Small intestine (tissue), 7 donors: ENCODE data around the gene TRPV2. TPM values are rescaled to one million over a fixed set of nuclear protein-coding genes. Genes with fewer than 3 reads are reported as not detected.

Experiments
- DNase-seq, 2 donors: peaks; one replicate each; pipeline versions ENCODE4 v3.0.0 to v3.0.0-alpha.2; 2013
- FAIRE-seq: peaks from 2 replicates; lab custom pipeline; 2012; peaks lifted over from hg19 to GRCh38; lab: Jason Lieb, UNC
- H3K27ac ChIP-seq, 3 donors: one replicate each; pipeline ENCODE4 v1.5.1; 2013; ENCODE audit warnings: low read length in 2 of 3, mild to moderate bottlenecking in 2 of 3, control low read depth in 1 of 3, inconsistent platforms in 1 of 3, low read depth in 1 of 3, moderate library complexity in 1 of 3
- H3K27me3 ChIP-seq, 3 donors: one replicate each; pipeline ENCODE4 v1.6.1; 2013; ENCODE audit warnings: low read length in 3 of 3, inconsistent platforms in 1 of 3; ENCODE audit not compliant: control insufficient read depth in 3 of 3, insufficient read depth in 3 of 3
- H3K36me3 ChIP-seq, 3 donors: one replicate each; pipeline ENCODE4 v1.6.1; 2013; ENCODE audit warnings: low read length in 3 of 3, inconsistent platforms in 1 of 3, low read depth in 1 of 3, mild to moderate bottlenecking in 1 of 3, moderate library complexity in 1 of 3; ENCODE audit not compliant: control insufficient read depth in 3 of 3, insufficient read depth in 2 of 3
- H3K4me1 ChIP-seq, 3 donors: one replicate each; pipeline ENCODE4 v1.6.1; 2013; ENCODE audit warnings: low read length in 2 of 3, inconsistent platforms in 1 of 3, low read depth in 1 of 3, mild to moderate bottlenecking in 1 of 3, moderate library complexity in 1 of 3; ENCODE audit not compliant: control insufficient read depth in 3 of 3, insufficient read depth in 2 of 3
- H3K4me3 ChIP-seq, 3 donors: one replicate each; pipeline ENCODE4 v1.5.1; 2013; ENCODE audit warnings: low read length in 3 of 3, control low read depth in 1 of 3, inconsistent platforms in 1 of 3, low read depth in 1 of 3, mild to moderate bottlenecking in 1 of 3, moderate library complexity in 1 of 3
- H3K9me3 ChIP-seq, 2 donors: one replicate each; pipeline ENCODE4 v1.6.1; 2013; ENCODE audit warnings: low read depth in 1 of 2, low read length in 1 of 2; ENCODE audit not compliant: control insufficient read depth in 2 of 2, insufficient read depth in 1 of 2
- WGBS, 3 donors: extraction: QIAGEN DNeasy Blood & Tissue Kit; methylation state at CpG; one replicate each; pipeline ENCODE4 v1.1.7; 2013; 5-methylcytosine and 5-hydroxymethylcytosine counted together
- polyA plus RNA-seq, 4 donors: library from polyadenylated mRNA; stranded (reverse) in 3 of 4; unstranded in 1 of 4; fragments of 200-250 nt in 3 of 4; fragments of 120-200 nt in 1 of 4; gene quantifications; one replicate each; pipeline versions ENCODE4 v1.2.1 to v1.2.3, GENCODE V29; 2013
- donor health status: healthy with polysubstance abuse.
- donor health status: control.
- donor health status: control.
- donor health status: Bipolar disorder and iron deficiency.
- donor health status: healthy.

Gene TRPV2
- polyA plus RNA-seq, 4 donors = 0.45 to 9.3 (median 3.3) TPM

DNA sequence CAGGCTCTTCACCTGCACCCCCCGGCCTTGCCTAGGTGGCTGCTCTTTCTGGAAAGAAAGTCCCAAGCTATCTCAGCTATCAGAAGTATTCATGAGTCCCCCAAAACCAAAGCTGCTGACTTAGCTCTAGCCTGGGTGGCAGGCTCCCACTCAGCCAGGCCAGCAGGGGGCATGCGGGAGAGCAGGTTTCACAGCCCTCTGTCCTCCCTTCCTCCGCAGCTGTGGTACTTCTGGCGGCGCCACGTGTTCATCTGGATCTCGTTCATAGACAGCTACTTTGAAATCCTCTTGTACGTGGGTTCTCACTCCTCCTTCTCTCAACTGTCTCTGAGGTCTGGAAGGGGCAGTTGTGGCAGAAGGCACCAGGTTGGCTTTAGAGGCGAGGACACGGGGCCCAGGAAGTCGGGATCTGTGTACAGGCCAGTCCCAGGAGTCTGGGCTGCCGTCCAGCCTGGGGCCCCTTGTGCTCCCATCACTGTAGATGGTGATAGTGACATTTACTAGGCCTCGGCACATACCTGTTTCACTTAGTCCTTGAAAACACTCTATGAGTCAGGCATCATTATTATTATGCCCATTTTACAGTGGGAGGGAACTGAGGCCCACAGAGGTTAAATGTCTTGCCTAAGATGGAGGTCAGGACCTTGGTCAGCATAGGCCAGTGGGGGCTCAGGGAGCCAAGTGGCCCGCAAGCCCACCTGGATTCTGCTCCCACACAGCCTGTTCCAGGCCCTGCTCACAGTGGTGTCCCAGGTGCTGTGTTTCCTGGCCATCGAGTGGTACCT, 12.9 kb downstream of the TRPV2 start:
- H3K9me3 ChIP-seq = no peaks in the 10 kb centered on the region
- H3K4me3 ChIP-seq = no peak overlapping the region
- FAIRE-seq = no peak
- no peaks in the 10 kb centered on the region for H3K27me3 ChIP-seq
- peaks cover 0 to 14% (median 4%) of the 10 kb centered on the region in 3 donors for H3K36me3 ChIP-seq
- peaks cover 0 to 4% (median 0%) of the 10 kb centered on the region in 3 donors for H3K4me1 ChIP-seq
- 39 to 60% (median 51%) methylated on average over 15 of the region's 15 CpGs for WGBS, 3 donors
- peak; percentile 73 to 74 for DNase-seq
- H3K27ac ChIP-seq = no peak overlapping the region

DNA sequence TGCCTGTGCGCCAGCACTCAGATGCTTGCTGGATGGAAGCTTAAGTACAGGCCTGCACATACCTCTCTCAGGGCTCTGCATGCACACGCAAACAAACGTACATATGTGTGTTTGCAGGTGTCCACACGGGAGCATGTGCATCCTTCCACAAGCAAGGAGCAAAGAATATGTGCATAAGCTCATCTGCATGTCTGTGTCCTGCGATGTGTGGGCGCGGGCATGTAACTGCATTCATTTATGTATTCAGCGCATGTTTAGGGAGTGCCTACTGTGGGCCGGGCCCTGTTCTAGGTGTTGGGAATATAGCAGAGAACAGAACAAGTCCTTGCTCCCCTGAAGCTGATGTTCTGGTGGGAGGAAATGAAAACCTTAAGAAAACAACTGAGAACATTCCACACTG, 13.7 kb downstream of the TRPV2 start:
- no peak for FAIRE-seq
- H3K27ac ChIP-seq = no peak overlapping the region
- H3K27me3 ChIP-seq = no peaks in the 10 kb centered on the region
- no peak for DNase-seq
- H3K9me3 ChIP-seq = no peaks in the 10 kb centered on the region
- peaks cover 0 to 14% (median 2%) of the 10 kb centered on the region in 3 donors for H3K36me3 ChIP-seq
- WGBS, 3 donors = 94 to 96% (median 95%) methylated on average over 9 of the region's 9 CpGs
- peaks cover 0 to 4% (median 0%) of the 10 kb centered on the region in 3 donors for H3K4me1 ChIP-seq
- H3K4me3 ChIP-seq = no peak overlapping the region

DNA sequence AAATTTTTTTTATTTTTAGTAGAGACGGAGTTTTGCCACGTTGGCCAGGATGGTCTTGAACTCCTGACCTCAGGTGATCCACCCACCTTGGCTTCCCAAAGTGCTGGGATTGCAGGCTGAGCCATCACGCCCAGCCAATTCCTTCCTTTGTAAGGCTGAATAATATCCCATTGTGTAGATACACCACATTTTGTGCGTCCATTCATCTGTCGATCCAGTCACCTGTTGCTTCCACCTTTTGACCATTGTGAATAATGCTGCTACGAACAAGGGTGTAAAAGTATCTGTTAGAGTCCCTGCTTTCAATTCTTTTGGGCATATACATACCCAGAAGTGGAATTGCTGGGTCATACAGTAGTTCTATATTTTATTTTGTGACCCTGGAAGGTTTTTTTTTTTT, 15.3 kb downstream of the TRPV2 start:
- Histone ChIP-seq H3K9me3 (no peaks in the 10 kb centered on the region), H3K27ac (no peak overlapping the region), H3K4me1 (peaks cover 0 to 4% (median 0%) of the 10 kb centered on the region in 3 donors), H3K4me3 (no peak overlapping the region), H3K36me3 (peaks cover 0 to 14% (median 2%) of the 10 kb centered on the region in 3 donors), H3K27me3 (no peaks in the 10 kb centered on the region)
- DNase-seq (no peak), FAIRE-seq (no peak)
- 67 to 87% (median 68%) methylated on average over 6 of the region's 6 CpGs for WGBS, 3 donors

DNA sequence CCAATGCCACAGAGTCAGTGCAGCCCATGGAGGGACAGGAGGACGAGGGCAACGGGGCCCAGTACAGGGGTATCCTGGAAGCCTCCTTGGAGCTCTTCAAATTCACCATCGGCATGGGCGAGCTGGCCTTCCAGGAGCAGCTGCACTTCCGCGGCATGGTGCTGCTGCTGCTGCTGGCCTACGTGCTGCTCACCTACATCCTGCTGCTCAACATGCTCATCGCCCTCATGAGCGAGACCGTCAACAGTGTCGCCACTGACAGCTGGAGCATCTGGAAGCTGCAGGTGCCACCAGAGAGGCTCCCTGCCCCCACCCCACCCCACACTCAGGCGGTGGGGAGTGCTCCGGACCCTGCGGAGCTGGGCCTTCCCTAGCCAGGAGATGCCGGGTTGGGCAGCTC, 16.6 kb downstream of the TRPV2 start:
- FAIRE-seq = no peak
- 92 to 97% (median 96%) methylated on average over 15 of the region's 15 CpGs for WGBS, 3 donors

DNA sequence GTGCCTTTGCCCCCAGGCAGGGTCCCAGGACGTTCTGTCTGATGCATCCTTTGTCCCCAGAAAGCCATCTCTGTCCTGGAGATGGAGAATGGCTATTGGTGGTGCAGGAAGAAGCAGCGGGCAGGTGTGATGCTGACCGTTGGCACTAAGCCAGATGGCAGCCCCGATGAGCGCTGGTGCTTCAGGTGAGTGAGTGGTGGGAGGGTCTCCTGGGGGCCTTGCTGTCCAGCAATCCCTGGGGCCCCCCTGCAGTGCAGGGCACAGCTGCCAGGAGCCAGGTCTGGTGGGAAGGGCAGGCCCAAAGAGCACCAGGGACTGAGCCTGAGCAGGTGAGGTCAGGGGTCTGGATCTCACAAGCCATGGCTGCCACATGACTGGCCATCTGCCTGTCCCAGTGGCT, 18.1 kb downstream of the TRPV2 start:
- DNase-seq = no peak
- no peaks in the 10 kb centered on the region for H3K9me3 ChIP-seq
- H3K4me1 ChIP-seq = peaks cover 0 to 7% (median 0%) of the 10 kb centered on the region in 3 donors
- H3K27me3 ChIP-seq = no peaks in the 10 kb centered on the region
- no peak overlapping the region for H3K27ac ChIP-seq
- FAIRE-seq = no peak
- H3K36me3 ChIP-seq = no peaks in the 10 kb centered on the region
- 70 to 87% (median 77%) methylated on average over 5 of the region's 5 CpGs for WGBS, 3 donors
- no peak overlapping the region for H3K4me3 ChIP-seq

More for the DNA sequence above, 16.6 kb downstream of the TRPV2 start:
- H3K27me3 ChIP-seq = no peaks in the 10 kb centered on the region
- H3K4me1 ChIP-seq = peaks cover 0 to 4% (median 0%) of the 10 kb centered on the region in 3 donors
- DNase-seq = no peak
- H3K9me3 ChIP-seq = no peaks in the 10 kb centered on the region
- no peak overlapping the region for H3K27ac ChIP-seq
- H3K36me3 ChIP-seq = peaks cover 0 to 8% (median 2%) of the 10 kb centered on the region in 3 donors
- H3K4me3 ChIP-seq = no peak overlapping the region

DNA sequence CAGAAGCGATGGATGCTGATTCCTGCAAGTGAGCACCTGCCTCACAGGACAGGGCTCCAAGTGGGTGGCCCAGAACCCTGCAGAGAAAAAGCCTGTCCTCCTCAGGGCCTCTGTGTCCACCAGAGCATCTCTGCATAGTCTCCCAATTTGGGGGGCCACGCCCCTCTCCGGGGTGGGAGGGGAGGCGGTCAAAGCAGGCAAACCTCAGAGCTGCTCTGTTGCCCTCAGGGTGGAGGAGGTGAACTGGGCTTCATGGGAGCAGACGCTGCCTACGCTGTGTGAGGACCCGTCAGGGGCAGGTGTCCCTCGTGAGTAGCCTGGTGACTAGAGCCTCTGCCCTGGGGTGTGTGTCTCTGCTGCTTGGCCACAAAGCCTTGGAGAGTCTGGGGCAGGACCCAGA, 19.3 kb downstream of the TRPV2 start:
- Histone ChIP-seq H3K36me3 (no peaks in the 10 kb centered on the region), H3K9me3 (no peaks in the 10 kb centered on the region), H3K4me3 (no peak overlapping the region), H3K27me3 (no peaks in the 10 kb centered on the region), H3K4me1 (peaks cover 0 to 6% (median 0%) of the 10 kb centered on the region in 3 donors), H3K27ac (no peak overlapping the region)
- 65 to 75% (median 71%) methylated on average over 8 of the region's 8 CpGs for WGBS, 3 donors
- FAIRE-seq = no peak
- no peak for DNase-seq

DNA sequence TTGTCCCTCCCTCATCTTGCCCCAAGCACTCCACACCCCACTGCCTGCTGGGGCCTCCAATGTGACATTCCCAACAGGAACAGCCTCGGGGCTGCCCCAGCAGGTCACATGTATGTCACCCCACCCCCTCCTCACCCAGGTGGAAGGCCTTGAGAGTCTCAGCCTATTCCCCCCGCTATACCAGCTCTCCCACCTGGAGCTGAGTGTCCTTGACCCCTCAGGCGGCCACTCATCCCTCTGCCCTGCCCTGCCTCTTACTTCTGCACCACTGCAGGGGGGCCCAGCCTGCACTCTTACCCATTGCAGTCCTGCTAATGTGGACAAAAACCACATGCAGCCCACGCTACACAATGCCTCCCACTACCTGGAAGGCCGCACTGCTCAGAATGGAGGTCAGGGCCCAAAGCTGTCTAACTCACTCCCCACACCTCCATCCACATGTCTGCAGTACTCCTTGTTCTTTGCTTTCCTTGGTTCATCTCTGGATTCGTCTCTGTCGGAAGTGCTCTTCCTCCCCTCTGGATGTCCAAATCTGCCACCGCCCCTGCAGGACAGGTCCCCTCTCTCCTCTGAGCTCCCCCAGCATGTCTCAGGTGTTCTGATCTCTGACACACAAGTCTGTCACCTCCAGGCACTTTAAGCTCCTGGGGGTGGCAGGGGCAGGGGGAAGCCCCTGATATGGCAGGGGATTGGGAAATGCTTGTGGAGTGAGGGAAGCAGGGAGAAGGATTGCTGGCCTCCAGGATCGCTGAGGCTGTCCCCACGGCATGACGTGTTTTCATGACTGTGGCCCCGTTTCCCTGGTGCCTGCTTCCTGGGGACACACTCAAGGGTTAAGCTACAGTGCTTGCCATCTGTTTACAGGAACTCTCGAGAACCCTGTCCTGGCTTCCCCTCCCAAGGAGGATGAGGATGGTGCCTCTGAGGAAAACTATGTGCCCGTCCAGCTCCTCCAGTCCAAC, 20.8 kb downstream of the TRPV2 start:
- DNase-seq = no peak
- H3K4me1 ChIP-seq = peaks cover 0 to 10% (median 1%) of the 10 kb centered on the region in 3 donors
- no peak overlapping the region for H3K4me3 ChIP-seq
- 70 to 77% (median 75%) methylated on average over 14 of the region's 14 CpGs for WGBS, 3 donors
- FAIRE-seq = no peak
- H3K36me3 ChIP-seq = peaks cover 0 to 11% (median under 1%) of the 10 kb centered on the region in 3 donors
- no peak overlapping the region for H3K27ac ChIP-seq
- H3K9me3 ChIP-seq = no peaks in the 10 kb centered on the region
- H3K27me3 ChIP-seq = no peaks in the 10 kb centered on the region

DNA sequence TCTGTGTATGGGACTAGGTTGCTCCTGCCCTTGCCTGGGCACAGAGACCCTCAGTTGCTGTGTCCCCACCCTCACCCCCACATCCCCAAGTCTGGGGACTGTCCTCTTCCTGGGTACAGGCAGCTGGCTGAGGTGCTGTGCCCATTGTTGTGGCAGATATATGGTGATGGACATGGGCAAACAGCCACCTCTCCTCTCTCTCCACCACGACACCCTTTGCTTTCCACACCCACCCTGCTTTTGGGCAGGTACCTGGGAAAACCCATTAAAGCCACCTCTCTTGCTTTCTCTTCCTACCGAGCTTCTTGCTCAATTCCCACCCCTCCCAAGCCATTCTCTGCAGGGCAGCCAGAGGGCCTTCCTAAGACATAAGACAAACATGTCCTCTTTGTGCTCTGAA, 21.7 kb downstream of the TRPV2 start:
- 55 to 64% (median 59%) methylated on average over 2 of the region's 2 CpGs for WGBS, 3 donors
- Histone ChIP-seq H3K27ac (no peak overlapping the region), H3K9me3 (no peaks in the 10 kb centered on the region), H3K36me3 (peaks cover 3 to 17% (median 5%) of the 10 kb centered on the region in 3 donors), H3K27me3 (no peaks in the 10 kb centered on the region), H3K4me1 (peaks cover 0 to 14% (median 1%) of the 10 kb centered on the region in 3 donors), H3K4me3 (no peak overlapping the region)
- FAIRE-seq (no peak), DNase-seq (no peak)
